PC-9 (cell line): ENCODE data around the gene ERGIC1. TPM values are rescaled to one million over a fixed set of nuclear protein-coding genes. Genes with fewer than 3 reads are reported as not detected.

Source experiments
- BruUV-seq: library from RNA; stranded (reverse); fragments of 400-500 nt; replicated peaks from 2 replicates; lab custom pipeline; 2021; lab: Mats Ljungman, UMichigan
- CTCF ChIA-PET: fragments of 300-600 bp; sonication (Branson Sonifier 250); formaldehyde crosslinking; loops from one replicate; lab custom pipeline; 2022; ENCODE audit warnings: antibody characterized with exemption; lab: Charles Lee
- POLR2A ChIA-PET: fragments of 300-600 bp; sonication (Branson Sonifier 250); formaldehyde crosslinking; loops from one replicate; lab custom pipeline; 2022; ENCODE audit warnings: antibody characterized with exemption; ENCODE audit not compliant: unreplicated experiment; lab: Charles Lee
- DNase-seq, 2 experiments: peaks; one replicate each; pipeline versions ENCODE4 v3.0.0 to v3.0.0-alpha.2; 2015 to 2022; ENCODE audit warnings: mixed read lengths in 1 of 2
- H2AFZ ChIP-seq: fragments of 200-600 bp; sonication (generic); 2 replicates; pipeline ENCODE4 v1.8.1; 2017; ENCODE audit warnings: antibody characterized with exemption
- H3F3A ChIP-seq: fragments of 200-600 bp; sonication (generic); 2 replicates; pipeline ENCODE4 v1.8.1; 2017; ENCODE audit warnings: antibody characterized with exemption, mild to moderate bottlenecking, low read depth; ENCODE audit not compliant: insufficient read depth
- H3K27ac ChIP-seq: fragments of 200-600 bp; sonication (generic); 2 replicates; pipeline ENCODE4 v1.6.1; 2016; ENCODE audit warnings: mixed run types
- H3K27me3 ChIP-seq: fragments of 200-600 bp; sonication (generic); 2 replicates; pipeline ENCODE4 v1.6.1; 2016; ENCODE audit warnings: low read depth, mixed run types; ENCODE audit not compliant: insufficient read depth
- H3K36me3 ChIP-seq: fragments of 200-600 bp; sonication (generic); 2 replicates; pipeline ENCODE4 v1.6.1; 2016; ENCODE audit warnings: low read depth, mixed run types
- H3K4me1 ChIP-seq: fragments of 200-600 bp; sonication (generic); replicated peaks from 2 replicates; pipeline ENCODE4 v1.6.1; 2016; ENCODE audit warnings: mixed run types; ENCODE audit not compliant: insufficient read depth
- H3K4me2 ChIP-seq: fragments of 200-600 bp; sonication (generic); 2 replicates; pipeline ENCODE4 v1.6.1; 2017; ENCODE audit warnings: mixed run types
- H3K4me3 ChIP-seq: fragments of 200-600 bp; sonication (generic); 2 replicates; pipeline ENCODE4 v1.6.1; 2016; ENCODE audit warnings: mixed run types
- H3K79me2 ChIP-seq: fragments of 200-600 bp; sonication (generic); 2 replicates; pipeline ENCODE4 v1.6.1; 2017; ENCODE audit warnings: low read depth, mixed run types
- H3K9me2 ChIP-seq: fragments of 200-600 bp; sonication (generic); 2 replicates; pipeline ENCODE4 v1.8.1; 2017; ENCODE audit warnings: mild to moderate bottlenecking; ENCODE audit not compliant: insufficient read depth
- H3K9me3 ChIP-seq: fragments of 200-600 bp; sonication (generic); 2 replicates; pipeline ENCODE4 v1.8.1; 2016; ENCODE audit warnings: low read depth; ENCODE audit not compliant: insufficient read depth
- H4K20me1 ChIP-seq: fragments of 200-600 bp; sonication (generic); 2 replicates; pipeline ENCODE4 v1.8.1; 2017; ENCODE audit not compliant: insufficient read depth
- CTCF ChIP-seq: fragments of 200-600 bp; sonication (generic); conservative IDR thresholded peaks from 2 replicates; pipeline ENCODE4 v1.6.1; 2017; ENCODE audit warnings: mixed run types, antibody characterized with exemption, mild to moderate bottlenecking, moderate library complexity
- EZH2 ChIP-seq: fragments of 200-600 bp; sonication (generic); IDR thresholded peaks from 2 replicates; pipeline ENCODE4 v1.8.0; 2017; ENCODE audit warnings: antibody characterized with exemption, low read depth
- intact Hi-C: fragments of 100-400 bp; cut with micrococcal nuclease; formaldehyde crosslinking; loops from one replicate; pipeline ENCODE4 v1.10.0; 2022; ENCODE audit not compliant: unreplicated experiment
- total RNA-seq: library from RNA; stranded (reverse); gene quantifications from 2 replicates; pipeline ENCODE4 v1.2.3, GENCODE V29; 2021

The ERGIC1 gene
- total RNA-seq, 1 experiment from 2014 or later = 159 TPM

- DNase-seq = no peak
- Histone ChIP-seq H3K9me3 (no peaks in the 10 kb centered on the region), H2AFZ (no peak overlapping the region), H4K20me1 (no peaks in the 10 kb centered on the region), H3K4me3 (no peak overlapping the region), H3K27ac (no peak overlapping the region), H3K4me1 (peaks cover 31% of the 10 kb centered on the region), H3F3A (peaks cover 9% of the 10 kb centered on the region; the same call in 1 of the 2 replicates), H3K4me2 (no peak overlapping the region), H3K79me2 (no peaks in the 10 kb centered on the region), H3K36me3 (no peaks in the 10 kb centered on the region), H3K27me3 (no peaks in the 10 kb centered on the region), H3K9me2 (no peaks in the 10 kb centered on the region)
- BruUV-seq = no TSS peak
- TF ChIP-seq CTCF = no peak
- no peak for TF ChIP-seq EZH2
- POLR2A ChIA-PET = no interaction called here
- CTCF ChIA-PET = no interaction called here
- intact Hi-C loops = no loop called here
Observed at GRCh38 chr5:172791726-172792445, 42.2 kb upstream of the ERGIC1 start.

GRCh38 chr5:172792701-172793570 is 41.1 kb upstream of the ERGIC1 start:
- Histone ChIP-seq H2AFZ (no peak overlapping the region), H3K4me1 (peaks cover 39% of the 10 kb centered on the region), H3K9me2 (no peaks in the 10 kb centered on the region), H3K27ac (no peak overlapping the region), H3K79me2 (no peaks in the 10 kb centered on the region), H3F3A (peaks cover 17% of the 10 kb centered on the region), H3K4me2 (no peak overlapping the region), H3K36me3 (no peaks in the 10 kb centered on the region), H3K9me3 (no peaks in the 10 kb centered on the region), H3K27me3 (no peaks in the 10 kb centered on the region), H3K4me3 (no peak overlapping the region), H4K20me1 (no peaks in the 10 kb centered on the region)
- ChIA-PET CTCF (no interaction called here), POLR2A (no interaction called here)
- intact Hi-C loops = no loop called here
- no TSS peak for BruUV-seq
- DNase-seq = no peak
- TF ChIP-seq EZH2 (no peak), CTCF (no peak)

DNA sequence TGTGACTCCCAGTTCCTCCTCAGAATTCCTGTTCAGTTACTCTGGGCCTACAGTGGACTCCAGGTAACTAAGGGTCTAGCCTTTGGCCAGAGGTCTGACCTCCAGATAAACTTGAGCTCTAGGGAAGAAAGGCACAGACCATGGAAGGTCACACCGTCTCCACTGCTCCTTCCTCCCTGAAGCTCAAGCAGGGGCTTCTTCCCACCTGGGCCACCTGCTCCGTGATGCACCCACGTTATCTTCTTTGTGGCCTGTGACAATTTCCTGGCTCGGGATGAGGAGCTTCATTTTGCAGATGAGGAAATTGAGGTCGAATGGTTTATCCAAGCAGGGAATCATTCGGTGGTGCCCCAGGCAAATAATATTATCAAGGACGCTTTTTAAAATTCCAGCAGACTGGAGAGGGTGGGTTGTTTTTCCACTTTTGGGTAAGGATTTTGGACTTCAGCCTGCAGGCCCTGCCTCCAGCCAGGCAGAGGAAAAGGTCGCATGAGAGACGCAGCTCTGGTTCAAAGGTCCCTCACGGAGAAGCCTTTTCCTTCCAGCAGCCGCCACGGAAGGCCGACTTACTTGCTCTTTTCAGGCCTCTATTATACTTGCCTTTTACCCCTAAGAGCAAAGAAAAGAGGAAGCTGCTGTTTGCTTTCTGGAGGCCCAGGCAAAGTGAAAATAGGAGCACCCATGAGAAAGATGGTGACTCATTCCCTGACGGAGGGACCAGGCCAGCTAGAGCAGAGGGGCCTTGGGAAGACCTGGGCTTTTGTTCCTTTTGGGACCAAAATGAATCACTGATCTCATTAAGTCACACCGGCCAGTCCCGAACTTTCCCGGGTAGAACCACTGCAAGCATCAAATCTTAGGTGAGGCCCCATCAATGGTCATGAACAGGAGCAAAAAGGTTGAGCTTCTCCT is 40.2 kb upstream of the ERGIC1 start:
- no TSS peak for BruUV-seq
- Histone ChIP-seq H3K4me1 (peaks cover 46% of the 10 kb centered on the region), H3K79me2 (no peaks in the 10 kb centered on the region), H3K27me3 (no peaks in the 10 kb centered on the region), H4K20me1 (no peaks in the 10 kb centered on the region), H3K27ac (no peak overlapping the region), H3K4me2 (no peak overlapping the region), H3K36me3 (no peaks in the 10 kb centered on the region), H2AFZ (no peak overlapping the region), H3K9me3 (no peaks in the 10 kb centered on the region), H3K4me3 (no peak overlapping the region), H3K9me2 (no peaks in the 10 kb centered on the region), H3F3A (peaks cover 23% of the 10 kb centered on the region)
- ChIA-PET POLR2A (no interaction called here), CTCF (no interaction called here)
- intact Hi-C loops = no loop called here
- TF ChIP-seq CTCF (no peak), EZH2 (no peak)
- DNase-seq = no peak
